Large intestine (tissue), 3 donors: ENCODE results near the gene HEXIM2. TPM values are rescaled to one million over a fixed set of nuclear protein-coding genes. Genes with fewer than 3 reads are reported as not detected.
A peak's percentile ranks its signal among the peaks of the same experiment; 100 is the strongest.

ENCODE experiments used
- DNase-seq, 2 donors: peaks; one replicate each; pipeline versions ENCODE4 v3.0.0 to v3.0.0-alpha.2; 2013
- H3K27ac ChIP-seq: one replicate; pipeline ENCODE4 v1.5.1; 2013; ENCODE audit warnings: low read length
- H3K27me3 ChIP-seq: 2 replicates; pipeline ENCODE4 v1.6.1; 2013; ENCODE audit warnings: low read length; ENCODE audit not compliant: control insufficient read depth, insufficient read depth
- H3K36me3 ChIP-seq: 2 replicates; pipeline ENCODE4 v1.6.1; 2013; ENCODE audit warnings: low read length; ENCODE audit not compliant: control insufficient read depth, insufficient read depth
- H3K4me1 ChIP-seq: one replicate; pipeline ENCODE4 v1.6.1; 2013; ENCODE audit warnings: low read length; ENCODE audit not compliant: control insufficient read depth, insufficient read depth
- H3K4me3 ChIP-seq: one replicate; pipeline ENCODE4 v1.5.1; 2013; ENCODE audit warnings: low read length
- H3K9me3 ChIP-seq: one replicate; pipeline ENCODE4 v1.6.1; 2013; ENCODE audit warnings: mild to moderate bottlenecking, low read depth, low read length, moderate library complexity; ENCODE audit not compliant: control insufficient read depth
- WGBS: methylation state at CpG from one replicate; pipeline ENCODE4 v1.1.5; 2013; ENCODE audit warnings: low lambda C conversion rate; ENCODE audit not compliant: insufficient coverage; 5-methylcytosine and 5-hydroxymethylcytosine counted together
- polyA plus RNA-seq: library from polyadenylated mRNA; unstranded; fragments of 120-200 nt; gene quantifications from one replicate; pipeline ENCODE4 v1.2.1, GENCODE V29; 2013

Gene HEXIM2
- polyA plus RNA-seq, 1 donor, result 11.1 TPM

- Histone ChIP-seq H3K4me3 (no peak overlapping the region), H3K27ac (peak overlapping the region; percentile 98), H3K4me1 (peaks cover 49% of the 10 kb centered on the region), H3K27me3 (no peaks in the 10 kb centered on the region), H3K36me3 (peaks cover 12% of the 10 kb centered on the region), H3K9me3 (no peaks in the 10 kb centered on the region)
- DNase-seq, result no peak
- WGBS, result no CpG with 5 or more reads among the region's 12 CpGs
Observed at GRCh38 chr17:45170280-45170930, 8.7 kb downstream of the HEXIM2 start.

- no peaks in the 10 kb centered on the region for H3K27me3 ChIP-seq
- peaks cover 12% of the 10 kb centered on the region for H3K36me3 ChIP-seq
- H3K4me3 ChIP-seq, result no peak overlapping the region
- H3K27ac ChIP-seq, result peak overlapping the region; percentile 98
- peak in 1 of 2 donors; percentile 62 for DNase-seq
- no CpG with 5 or more reads among the region's 5 CpGs for WGBS
- H3K4me1 ChIP-seq, result peaks cover 55% of the 10 kb centered on the region
- H3K9me3 ChIP-seq, result no peaks in the 10 kb centered on the region
Observed at GRCh38 chr17:45170931-45171337, 9.3 kb downstream of the HEXIM2 start.

- Histone ChIP-seq H3K36me3 (peaks cover 12% of the 10 kb centered on the region), H3K4me3 (peak overlapping the region; percentile 11), H3K9me3 (no peaks in the 10 kb centered on the region), H3K27me3 (no peaks in the 10 kb centered on the region), H3K4me1 (peaks cover 57% of the 10 kb centered on the region), H3K27ac (peak overlapping the region; percentile 98)
- peak; percentile 89 to 96 for DNase-seq
- WGBS, result no CpG with 5 or more reads among the region's 20 CpGs
Observed at GRCh38 chr17:45171338-45172231, 9.9 kb downstream of the HEXIM2 start.

GRCh38 chr17:45172232-45172540 is 10.5 kb downstream of the HEXIM2 start:
- H3K4me1 ChIP-seq, result peaks cover 57% of the 10 kb centered on the region

GRCh38 chr17:45172541-45173286 is 11.0 kb downstream of the HEXIM2 start:
- peak overlapping the region; percentile 98 for H3K27ac ChIP-seq
- peak overlapping the region; percentile 11 for H3K4me3 ChIP-seq
- H3K4me1 ChIP-seq, result peaks cover 57% of the 10 kb centered on the region
- peaks cover 12% of the 10 kb centered on the region for H3K36me3 ChIP-seq
- peak; percentile 61 to 82 for DNase-seq
- H3K27me3 ChIP-seq, result no peaks in the 10 kb centered on the region
- WGBS, result no CpG with 5 or more reads among the region's 10 CpGs
- no peaks in the 10 kb centered on the region for H3K9me3 ChIP-seq

More at GRCh38 chr17:45172232-45172540, 10.5 kb downstream of the HEXIM2 start:
- Histone ChIP-seq H3K27me3 (no peaks in the 10 kb centered on the region), H3K9me3 (no peaks in the 10 kb centered on the region), H3K27ac (peak overlapping the region; percentile 98), H3K36me3 (peaks cover 12% of the 10 kb centered on the region), H3K4me3 (peak overlapping the region; percentile 11)
- no peak for DNase-seq
- WGBS, result no CpG with 5 or more reads among the region's 5 CpGs

GRCh38 chr17:45175759-45176115 is 14.1 kb downstream of the HEXIM2 start:
- DNase-seq, result no peak
- H3K27me3 ChIP-seq, result no peaks in the 10 kb centered on the region
- no peak overlapping the region for H3K4me3 ChIP-seq
- 100% methylated on average over 1 of the region's 3 CpGs for WGBS
- H3K36me3 ChIP-seq, result no peaks in the 10 kb centered on the region
- peaks cover 44% of the 10 kb centered on the region for H3K4me1 ChIP-seq
- H3K9me3 ChIP-seq, result no peaks in the 10 kb centered on the region
- H3K27ac ChIP-seq, result peak overlapping the region; percentile 47

DNA sequence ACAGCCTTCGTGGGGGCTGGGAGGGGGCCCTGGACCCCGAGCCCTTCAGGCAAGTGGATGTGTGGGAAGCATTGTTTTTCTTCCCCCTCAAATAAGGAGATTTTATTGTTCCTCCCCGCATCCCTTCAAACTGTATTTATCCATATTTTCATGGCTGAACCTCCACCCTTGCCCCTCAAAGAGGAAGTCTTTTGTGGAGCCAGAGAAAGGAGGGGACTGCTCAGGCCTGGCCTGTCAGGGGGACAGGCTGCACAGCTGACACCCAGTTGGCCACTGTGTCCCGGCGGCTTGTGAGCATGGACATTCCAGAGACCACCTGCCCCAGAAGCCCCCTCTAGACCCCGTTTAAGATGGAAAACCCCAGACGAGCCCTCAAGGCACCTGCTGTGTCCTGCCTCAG is 15.9 kb downstream of the HEXIM2 start:
- WGBS, result no CpG with 5 or more reads among the region's 7 CpGs
- Histone ChIP-seq H3K27me3 (no peaks in the 10 kb centered on the region), H3K36me3 (no peaks in the 10 kb centered on the region), H3K4me1 (peaks cover 29% of the 10 kb centered on the region), H3K9me3 (no peaks in the 10 kb centered on the region), H3K4me3 (no peak overlapping the region), H3K27ac (no peak overlapping the region)
- DNase-seq, result no peak

- Histone ChIP-seq H3K36me3 (no peaks in the 10 kb centered on the region), H3K27ac (no peak overlapping the region), H3K4me3 (no peak overlapping the region), H3K4me1 (peaks cover 11% of the 10 kb centered on the region), H3K9me3 (no peaks in the 10 kb centered on the region), H3K27me3 (no peaks in the 10 kb centered on the region)
- DNase-seq, result no peak
- no CpG with 5 or more reads among the region's 5 CpGs for WGBS
Observed at GRCh38 chr17:45184144-45184543, 22.5 kb downstream of the HEXIM2 start.

DNA sequence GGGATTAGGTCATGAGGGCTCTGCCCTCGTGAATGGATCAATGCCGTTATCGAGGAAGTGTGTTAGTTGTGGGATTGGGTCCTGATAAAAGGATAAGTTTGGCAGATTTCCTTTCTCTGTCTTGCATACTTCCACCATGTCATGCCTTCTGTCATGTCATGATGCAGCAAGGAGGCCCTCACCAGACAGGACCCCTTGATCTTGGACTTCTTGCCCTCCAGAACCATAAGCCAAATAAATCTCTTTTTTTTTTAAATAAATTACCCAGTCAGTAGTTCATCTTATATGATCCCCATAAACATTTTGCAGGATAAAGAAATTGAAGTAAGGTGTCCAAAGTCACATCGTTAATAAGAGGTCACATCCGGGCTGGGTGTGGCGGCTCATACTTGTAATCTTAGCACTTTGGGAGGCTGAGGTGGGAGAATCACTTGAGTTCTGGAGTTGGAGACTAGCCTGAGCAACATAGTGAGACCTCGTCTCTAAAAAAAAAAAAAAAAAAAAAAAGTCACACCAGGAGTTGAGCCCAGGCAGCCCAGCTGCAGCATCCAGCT is 25.2 kb downstream of the HEXIM2 start:
- Histone ChIP-seq H3K4me3 (no peak overlapping the region), H3K27me3 (no peaks in the 10 kb centered on the region), H3K36me3 (no peaks in the 10 kb centered on the region), H3K4me1 (peaks cover 16% of the 10 kb centered on the region), H3K27ac (no peak overlapping the region), H3K9me3 (no peaks in the 10 kb centered on the region)
- WGBS, result 47% methylated on average over 2 of the region's 7 CpGs
- peak; percentile 26 to 73 for DNase-seq

DNA sequence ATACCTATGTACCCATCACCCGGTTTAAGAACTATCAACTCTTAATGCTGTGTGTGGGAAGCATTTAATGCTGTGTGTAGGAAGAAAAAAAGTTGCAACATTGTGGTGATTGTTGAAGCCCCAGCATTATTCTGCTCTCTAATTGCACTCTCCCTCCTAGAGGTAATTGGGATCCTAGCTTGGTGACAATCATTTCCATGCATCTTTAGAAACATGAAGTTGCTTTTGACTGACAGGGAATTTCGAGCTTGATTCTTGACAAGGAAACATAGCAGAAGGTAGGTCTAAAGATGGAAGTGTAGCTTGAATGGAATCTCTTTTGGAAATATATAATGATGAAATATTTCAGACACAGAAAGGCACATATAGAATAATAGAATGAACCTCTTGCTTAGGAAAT is 27.3 kb downstream of the HEXIM2 start:
- Histone ChIP-seq H3K4me1 (peaks cover 7% of the 10 kb centered on the region), H3K27ac (no peak overlapping the region), H3K36me3 (no peaks in the 10 kb centered on the region), H3K9me3 (no peaks in the 10 kb centered on the region), H3K27me3 (no peaks in the 10 kb centered on the region), H3K4me3 (no peak overlapping the region)
- WGBS, result 83% methylated on average over 1 of the region's 2 CpGs
- DNase-seq, result no peak
